NCI-H146 (cell line): Measurements from ENCODE around the gene HCK.
"Not testable (repeated sequence)": the region's sequence is repeated elsewhere in the genome, so short reads cannot be mapped to it uniquely, and the experiment has no call there.

ENCODE experiments used
- DNase-seq: peaks from one replicate; lab custom pipeline; 2025; lab: John Stamatoyannopoulos, UW

HCK gene

DNA sequence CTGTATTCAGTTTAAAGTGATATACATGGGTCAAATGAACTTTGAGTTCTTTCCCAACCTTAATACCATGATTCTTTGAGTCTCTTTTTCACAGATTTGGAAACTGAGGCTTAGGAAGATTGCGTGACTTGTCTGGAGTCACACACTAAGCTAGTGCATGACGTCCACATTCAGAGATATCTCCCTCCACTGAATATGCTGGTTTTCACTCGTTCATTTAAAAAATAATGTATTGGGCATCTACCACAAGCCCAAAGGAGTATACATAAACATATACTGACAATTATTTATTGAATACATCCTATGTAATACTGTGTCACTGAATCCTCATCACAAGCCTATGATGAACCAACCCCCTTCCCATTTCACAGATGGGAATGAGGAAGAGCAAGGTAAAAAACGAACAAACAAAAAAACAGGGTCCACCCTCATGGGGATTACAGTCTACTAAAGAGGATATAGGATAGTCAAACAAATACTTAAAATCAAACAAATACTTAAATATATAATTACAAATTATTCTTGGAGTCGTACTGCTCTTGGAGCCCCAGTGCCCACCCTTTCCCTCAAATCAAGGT lies 56.9 kb downstream of the HCK start:
- no peak for DNase-seq

DNA sequence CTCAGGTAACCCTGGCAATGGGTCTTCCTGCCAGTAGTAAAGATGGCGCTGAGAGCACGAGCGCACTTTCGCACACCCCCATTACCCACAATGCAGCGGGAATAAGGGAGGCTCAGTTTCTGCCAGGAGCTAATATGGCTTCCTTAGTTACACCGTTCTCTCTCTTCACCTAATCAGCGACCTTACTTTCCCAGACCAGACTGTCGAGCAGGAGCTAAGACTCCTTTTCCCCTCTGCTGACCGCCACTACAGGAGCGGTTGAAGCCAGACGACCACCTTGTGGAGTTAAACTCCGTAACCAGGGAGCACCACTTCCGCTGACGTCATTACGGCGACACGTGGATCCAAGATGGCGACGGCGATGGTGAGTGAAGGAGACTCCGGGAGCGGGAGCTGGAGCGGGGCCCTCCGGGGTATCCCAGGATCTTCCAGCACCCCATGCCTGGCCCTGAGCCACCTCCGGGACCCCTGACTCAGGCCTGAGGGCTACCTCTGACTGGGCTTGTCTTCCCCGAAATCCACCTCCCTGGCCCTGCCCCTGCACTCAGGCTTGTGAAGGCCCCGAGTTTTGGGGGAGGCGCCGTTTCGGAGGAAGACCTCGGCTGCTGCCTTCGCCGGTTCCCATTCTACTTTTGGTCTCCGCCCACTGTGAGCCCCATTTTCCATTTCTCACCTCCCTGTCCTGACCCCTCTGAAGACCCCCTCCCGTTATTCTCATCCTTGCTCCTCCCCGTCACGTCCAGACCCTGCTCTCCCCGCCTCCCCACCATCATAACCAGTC lies 57.5 kb downstream of the HCK start, which contains the start of gene TM9SF4:
TSS of gene TM9SF4 (plus strand) at position 323 of the 781 bp plus-strand sequence. CDS start at position 350, 27 bp downstream.
- peak; percentile 99 for DNase-seq

DNA sequence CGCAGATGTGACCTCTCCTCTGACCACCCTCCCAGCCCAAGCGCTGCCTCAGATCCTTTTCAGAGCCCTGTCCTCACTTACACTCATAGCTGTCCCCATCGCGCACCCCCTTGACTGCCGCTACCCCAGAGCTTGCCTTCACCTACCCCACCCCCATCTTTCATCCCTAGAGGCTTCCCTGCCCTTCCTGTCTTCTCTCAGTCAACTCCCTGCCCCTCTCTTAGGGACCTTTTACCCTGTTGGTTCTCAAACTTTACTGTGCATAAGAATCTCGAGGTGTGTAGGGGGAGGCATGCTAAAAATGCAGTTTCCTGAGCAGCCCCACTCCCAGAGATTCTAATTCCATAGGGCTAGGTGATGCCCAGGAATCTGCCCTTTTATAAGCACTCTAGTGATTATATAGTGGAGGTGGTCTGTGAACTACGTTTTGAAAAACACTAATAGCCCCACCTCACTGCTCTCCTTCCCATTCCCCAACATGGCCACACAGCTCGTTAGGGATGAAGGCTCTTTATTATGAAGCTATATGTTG lies 58.2 kb downstream of the HCK start:
- no peak for DNase-seq

DNA sequence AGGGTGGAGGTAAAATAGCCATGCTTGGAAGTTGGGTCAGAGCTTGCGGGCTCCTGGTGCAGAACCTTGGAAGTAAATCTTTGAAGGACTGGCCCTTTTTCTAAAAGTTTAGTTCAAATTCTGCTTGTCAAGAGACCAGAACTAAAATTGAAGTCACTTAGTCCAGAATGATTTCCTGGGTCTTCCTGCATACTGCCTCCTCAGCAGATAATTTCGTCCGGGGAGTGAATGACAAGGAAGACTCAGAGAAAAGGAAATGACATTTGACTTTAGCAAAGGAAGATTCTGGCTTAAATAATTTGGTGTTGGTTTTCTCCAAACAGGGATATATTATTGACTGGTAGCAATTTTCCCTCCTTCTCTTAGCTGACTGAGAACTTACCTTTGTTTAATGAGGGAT lies 58.7 kb downstream of the HCK start:
- DNase-seq: no peak

DNA sequence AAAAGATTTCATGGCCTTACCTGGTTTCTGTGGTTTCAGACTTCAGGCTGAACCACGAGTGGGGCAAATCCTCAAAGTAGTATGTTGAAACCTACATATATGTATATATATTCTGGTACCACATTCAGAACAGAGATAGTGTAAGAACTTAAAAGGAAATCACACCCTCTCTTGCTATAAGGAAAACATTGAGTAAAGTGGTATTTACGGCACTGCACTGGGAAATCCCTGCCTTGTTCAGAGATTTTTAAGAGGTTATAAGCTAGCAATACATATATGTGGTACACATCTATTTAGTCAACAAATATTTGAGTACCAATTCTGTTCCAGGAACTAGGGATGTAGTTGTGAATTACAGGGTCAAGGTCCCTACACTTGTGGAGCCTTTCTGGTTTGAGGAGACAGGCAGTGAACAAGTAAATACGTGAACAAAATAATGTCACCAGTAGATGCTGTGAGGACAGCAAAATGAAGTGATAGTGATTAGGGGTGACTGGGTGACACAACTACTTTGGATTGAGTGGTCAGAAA lies 59.2 kb downstream of the HCK start:
- DNase-seq: no peak

DNA sequence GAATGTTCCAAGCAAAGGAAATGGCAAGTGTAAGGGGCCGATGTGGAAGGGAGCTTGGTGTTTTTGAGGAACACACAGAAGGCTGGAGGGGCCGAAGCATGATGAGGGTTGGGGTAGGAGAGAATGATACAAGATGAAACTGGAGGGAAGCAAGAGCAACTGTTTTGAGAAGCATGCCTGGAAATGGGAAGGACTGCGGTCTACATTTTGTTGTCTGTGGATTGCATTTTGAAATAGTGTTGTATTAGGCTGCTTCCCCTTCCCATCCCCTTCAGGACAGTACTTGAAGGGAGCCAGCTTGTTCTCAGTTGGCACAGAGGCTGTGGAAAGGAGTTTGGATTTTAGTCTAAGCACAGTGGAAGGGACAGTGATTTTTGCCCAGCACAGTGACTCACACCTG lies 59.7 kb downstream of the HCK start:
- no peak for DNase-seq

DNA sequence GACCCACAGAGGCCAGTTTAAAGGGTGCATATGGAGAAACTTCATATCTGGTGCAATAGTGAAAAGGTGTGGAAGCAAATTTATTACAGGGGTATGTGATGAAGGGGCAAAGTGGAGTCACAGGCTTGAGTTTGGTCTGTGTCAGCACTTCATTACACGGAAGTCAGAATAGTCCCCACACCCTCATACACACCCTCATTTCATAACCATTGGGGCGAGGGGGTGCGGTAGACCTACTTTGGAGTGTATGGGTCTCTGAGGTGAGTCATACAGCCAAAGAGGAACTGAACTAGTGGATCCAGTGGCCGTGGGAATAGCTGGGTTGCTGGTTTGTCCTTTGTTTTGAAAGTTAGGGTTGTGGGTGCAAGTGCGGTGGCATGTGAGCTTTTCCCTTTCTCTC lies 60.8 kb downstream of the HCK start:
- no peak for DNase-seq

DNA sequence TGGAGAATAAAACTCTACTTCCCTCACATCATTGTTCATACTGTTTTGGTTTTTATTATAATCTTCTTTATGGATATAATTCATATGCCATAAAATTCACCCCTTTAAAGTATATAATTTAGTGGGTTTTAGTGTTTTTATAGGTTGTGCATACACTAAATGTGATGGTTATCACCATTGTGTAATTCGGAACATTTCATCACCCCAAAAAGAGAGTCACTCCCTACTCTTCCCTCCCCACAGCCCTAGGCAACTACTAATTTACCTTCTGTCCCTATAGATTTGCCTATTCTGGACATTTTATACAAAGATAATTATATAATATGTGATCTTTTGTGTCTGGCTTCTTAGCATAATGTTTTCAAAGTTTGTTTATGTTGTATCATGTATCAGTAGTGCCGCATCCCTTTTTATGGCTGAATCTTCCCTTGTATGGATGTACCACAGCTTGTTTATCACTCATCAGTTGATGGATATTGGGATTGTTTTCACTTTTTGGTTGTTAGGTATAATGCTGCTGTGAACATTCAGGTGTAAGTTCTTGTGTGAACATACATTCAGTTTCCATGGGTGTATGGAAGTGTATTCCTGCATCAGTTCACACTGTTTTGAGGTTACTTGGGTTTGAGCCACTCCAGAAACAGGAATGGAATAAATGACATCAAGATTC lies 61.7 kb downstream of the HCK start:
- no peak for DNase-seq

DNA sequence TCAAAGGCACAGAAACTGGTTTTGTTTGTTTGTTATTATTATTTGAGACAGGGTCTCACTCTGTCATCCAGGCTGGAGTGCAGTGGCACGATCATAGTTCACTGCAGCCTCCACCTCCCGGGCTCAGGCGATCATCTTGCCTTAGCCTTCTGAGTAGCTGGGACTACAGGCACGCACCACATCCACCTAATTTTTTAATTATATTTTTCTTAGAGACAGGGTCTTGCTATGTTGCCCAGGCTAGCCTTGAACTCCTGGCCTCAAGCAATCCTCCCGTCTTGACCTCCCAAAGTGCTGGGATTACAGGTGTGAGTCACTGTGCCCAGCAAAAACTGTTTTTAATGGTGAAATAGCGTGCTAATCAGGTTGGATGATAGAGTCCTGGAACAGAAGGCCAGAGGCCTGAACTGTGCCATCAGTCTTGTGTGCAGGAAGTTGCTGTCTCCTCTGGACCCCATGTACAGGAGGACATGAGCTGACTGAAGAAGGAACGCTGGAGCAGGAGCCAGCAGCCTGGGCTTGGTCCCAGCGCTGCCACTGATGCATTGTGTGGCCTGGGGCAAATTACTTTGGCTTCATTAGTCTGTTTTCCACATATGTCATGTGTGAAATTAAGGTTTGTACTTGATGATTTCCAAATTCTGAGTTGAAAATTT lies 62.4 kb downstream of the HCK start:
- no peak for DNase-seq

DNA sequence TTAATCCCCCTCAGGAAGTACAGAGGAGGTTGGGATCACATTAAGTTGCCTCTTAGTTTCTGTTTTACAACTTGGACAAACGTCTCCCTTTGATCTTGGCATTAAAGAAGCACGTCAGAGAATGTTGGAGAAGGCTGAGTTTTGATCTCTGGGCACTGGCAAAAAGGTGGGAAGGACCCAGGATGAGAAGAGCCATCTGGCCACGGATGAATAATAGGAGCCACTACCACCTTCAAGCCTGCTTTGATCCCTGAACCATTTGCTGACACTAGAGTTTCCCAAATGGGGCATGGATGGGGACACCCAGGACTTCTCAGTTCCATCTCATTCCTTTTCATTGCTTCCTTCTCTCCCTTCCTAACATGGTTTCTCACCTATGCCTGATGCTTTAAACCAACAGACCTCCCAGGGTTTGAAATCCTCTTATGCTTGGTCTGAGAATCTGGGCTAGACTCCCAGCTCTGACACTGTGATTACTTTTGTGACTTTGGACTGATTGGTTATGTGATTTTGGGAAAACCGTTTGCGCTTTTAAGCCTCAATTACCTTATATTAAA lies 63.2 kb downstream of the HCK start:
- DNase-seq: no peak

DNA sequence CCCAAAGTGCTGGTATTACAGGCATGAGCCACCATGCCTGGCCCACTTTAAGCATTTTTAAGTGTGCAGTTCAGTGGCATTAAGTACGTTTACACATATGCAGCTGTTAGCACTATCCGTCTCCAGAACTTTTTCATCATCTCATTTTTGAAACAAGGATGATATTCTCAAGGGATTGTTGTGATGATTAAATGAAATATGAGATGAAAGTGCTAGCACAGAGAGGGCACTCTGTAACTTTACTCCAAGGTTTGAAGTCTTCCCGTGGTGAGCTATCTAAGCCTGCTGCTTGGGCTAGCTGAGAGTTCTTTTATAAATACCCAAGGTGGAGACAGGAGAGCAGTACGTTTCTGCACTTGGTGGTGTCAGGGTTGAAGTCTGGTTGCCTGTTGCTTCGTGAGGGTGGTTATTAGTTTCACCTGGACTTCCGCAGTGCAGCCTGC lies 64.1 kb downstream of the HCK start:
- no peak for DNase-seq

DNA sequence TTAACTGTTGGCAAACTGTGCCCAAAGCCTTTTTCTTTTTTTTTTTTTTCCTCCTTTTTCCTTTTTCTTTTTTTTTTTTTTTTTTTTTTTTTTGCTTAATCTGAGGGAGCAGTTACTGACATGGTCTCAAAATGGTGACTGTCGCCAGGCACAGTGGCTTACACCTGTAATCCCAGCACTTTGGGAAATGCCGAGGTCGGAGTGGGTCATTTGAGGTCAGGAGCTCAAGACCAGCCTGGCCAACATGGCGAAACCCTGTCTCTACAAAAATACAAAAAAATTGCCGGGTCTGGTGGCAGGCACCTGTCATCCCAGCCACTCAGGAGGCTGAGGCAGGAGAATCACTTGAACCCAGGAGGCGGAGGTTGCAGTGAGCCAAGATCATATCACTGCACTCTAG lies 64.8 kb downstream of the HCK start:
- DNase-seq: not testable (repeated sequence)

DNA sequence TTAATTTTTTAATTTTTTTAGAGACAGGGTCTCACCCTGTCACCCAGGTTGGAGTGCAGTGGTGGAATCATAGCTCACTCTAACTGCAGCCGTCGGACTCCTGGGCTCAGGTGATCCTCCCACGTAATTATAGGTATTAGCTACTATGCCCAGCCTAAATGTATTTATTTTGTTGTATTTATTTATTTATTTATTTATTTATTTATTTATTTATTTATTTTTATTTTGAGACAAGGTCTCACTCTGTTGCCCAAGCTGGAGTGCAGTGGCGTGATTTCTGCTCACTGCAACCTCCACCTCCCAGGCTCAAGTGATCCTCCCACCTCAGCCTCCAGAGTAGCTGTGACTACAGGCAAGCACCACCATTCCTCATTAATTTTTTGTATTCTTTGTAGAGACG lies 66.4 kb downstream of the HCK start:
- not testable (repeated sequence) for DNase-seq

DNA sequence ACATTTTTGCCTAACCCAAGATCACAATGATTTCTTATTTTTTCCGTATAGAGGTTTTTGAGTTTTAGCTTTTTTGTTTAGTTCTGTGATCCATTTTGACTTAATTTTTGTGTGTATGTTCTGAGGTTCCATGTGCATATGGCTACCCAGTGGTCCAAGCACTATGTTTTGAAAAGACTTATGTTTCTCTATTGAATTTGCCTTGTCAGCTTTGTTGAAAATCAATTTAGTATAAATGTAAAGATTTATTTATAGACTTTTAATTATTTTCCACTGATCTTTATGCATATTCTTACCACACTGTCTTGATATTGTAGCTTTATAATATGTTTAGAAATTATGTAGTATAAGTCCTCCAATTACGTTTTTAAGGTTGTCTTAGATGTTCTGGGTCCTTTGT lies 67.7 kb downstream of the HCK start:
- no peak for DNase-seq

DNA sequence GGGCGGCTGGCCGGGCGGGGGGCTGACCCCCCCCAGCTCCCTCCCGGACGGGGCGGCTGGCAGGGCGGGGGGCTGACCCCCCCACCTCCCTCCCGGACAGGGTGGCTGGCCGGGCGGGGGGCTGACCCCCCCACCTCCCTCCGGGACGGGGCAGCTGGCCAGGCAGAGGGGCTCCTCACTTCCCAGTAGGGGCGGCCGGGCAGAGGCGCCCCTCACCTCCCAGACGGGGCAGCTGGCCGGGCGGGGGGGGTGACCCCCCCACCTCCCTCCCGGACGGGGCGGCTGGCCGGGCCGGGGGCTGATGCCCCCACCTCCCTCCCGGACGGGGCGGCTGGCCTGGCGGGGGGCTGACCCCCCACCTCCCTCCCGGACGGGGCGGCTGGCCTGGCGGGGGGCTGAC lies 69.9 kb downstream of the HCK start:
- not testable (repeated sequence) for DNase-seq

DNA sequence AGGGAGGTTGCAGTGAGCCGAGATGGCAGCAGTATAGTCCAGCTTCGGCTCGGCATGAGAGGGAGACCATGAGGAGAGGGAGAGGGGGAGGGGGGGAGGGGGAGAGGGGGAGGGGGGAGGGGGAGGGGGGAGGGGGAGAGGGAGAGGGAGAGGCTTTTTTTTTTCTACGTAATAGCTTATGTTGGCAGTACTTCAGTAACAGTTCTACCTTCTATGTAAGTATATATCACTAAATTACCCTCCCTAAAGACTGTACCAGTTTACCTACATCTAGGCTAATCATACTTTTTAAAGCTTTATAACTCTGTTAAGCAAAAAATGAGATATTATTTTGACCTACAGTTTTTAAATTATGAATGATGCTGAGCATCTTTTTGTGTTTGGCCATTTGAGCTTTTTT lies 71.0 kb downstream of the HCK start:
- DNase-seq: no peak

DNA sequence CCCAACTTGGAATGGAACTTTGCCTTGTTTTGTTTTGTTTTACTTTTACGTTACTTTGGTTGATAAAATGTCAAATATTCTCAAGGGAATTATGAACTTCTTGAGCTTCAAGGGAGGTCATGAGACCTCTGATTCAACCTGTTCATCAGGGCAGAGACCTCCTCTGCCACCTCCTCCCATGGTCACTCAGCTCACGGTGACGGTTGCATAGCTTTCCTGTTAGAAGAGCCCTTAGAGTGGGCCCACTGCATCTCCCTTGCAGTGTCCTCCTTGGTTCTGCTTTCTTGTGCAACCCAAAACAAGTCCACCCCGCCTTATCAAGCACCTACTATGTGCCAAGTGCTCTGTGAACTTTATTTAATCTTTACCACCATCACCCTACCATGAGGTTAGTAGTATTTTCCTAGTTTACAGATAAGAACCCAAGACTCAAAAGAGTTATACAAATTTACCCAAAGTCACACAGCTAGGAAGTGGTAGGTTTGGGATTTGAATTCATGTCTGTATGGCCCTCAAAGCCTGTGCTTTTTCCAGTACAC lies 72.9 kb downstream of the HCK start:
- no peak for DNase-seq

DNA sequence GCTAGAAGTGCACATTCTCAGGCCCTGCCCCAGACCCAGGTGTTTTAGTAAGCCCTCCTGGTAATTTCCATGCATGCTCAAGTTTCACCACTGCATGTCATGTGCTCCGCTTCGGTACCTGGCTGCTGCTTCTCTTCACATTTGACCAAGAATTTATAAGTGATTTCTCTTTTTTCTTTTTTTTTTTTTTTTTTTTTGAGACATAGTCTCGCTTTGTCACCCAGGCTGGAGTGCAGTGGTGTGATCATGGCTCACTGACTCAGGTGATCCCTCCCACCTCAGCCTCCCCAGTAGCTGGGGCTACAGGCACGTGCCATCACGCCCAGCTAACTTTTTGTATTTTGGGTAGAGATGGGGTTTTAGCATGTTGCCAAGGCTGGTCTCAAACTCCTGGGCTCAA lies 73.5 kb downstream of the HCK start:
- no peak for DNase-seq

DNA sequence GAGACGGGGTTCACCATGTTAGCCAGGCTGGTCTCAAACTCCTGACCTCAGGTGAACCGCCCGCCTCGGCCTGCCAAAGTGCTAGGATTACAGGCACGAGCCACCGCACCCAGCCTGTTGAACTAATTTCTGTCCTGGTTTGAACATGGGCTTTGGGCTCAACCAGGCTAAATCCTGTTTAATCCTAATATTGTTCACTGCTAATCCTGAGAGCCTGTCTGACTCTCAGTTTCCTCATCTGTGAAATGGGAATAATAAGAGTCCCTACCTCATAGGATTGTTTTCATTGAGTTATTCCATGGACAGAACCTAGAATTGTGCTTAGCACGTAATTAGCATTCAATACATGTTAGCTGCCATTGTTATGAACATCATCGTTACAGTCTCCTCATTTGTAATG lies 74.9 kb downstream of the HCK start:
- DNase-seq: no peak

DNA sequence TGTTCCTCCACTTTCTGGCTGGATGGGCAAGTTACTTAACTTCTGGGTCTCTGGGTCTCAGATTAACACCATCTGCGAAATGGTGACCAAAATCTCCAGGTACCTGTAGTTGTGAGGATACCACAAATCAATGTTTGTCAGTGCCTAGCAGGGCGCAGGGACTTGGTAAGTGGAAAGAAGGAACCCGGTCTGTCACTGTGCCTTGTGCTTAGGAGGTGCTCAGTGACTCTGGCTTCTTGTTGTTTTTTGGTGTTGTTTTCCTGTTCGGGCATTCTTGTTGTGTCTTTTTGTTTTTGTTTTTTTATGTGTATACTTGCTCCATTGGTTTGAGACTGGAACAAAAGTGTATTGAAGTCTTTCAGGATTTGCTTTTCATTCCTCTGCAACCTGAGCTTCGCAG lies 75.3 kb downstream of the HCK start:
- no peak for DNase-seq

DNA sequence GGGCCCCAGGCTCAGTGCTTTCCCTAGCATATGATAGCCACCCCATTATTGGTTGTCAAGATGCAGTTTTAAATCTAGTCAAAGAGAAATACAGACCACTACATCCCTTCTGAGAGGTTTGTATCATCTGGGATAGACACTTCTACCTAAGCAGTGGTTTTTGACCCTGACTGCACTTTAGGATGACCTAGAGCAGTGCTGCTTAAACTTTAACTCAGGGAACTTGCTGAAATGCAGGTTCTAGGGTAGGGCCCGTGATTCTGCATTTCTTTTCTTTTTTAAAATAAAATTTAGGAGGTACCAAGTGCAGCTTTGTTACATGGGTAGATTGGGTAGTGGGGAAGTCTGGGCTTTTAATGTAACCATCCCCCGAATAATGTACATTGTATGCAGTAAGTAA lies 76.1 kb downstream of the HCK start:
- DNase-seq: no peak

DNA sequence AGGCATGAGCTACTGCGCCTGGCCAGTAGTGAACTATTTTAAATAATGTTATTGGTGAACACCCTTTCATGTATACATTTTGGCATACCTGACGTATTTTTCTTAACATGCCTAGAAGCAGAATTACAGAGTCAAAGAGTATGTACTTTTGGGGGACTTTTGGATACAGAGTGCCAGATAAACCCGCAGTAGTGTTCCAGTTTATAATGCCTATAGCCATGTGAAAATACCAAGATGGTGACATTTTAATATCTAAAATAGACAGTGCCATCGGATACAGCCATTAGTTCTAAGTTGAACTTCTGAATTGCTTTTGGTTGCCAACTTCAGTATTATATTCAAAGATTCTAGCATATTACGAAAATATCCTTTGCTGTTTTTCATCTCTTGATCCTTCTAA lies 77.8 kb downstream of the HCK start:
- no peak for DNase-seq
